ENCODE data around the gene DAAM2. TPM values are rescaled to one million over a fixed set of nuclear protein-coding genes. Genes with fewer than 3 reads are reported as not detected.

Gene DAAM2
- total RNA-seq, 4 donors from 2014 or later: 36.5 to 154 (median 54.1) TPM

GRCh38 chr6:39923861-39924260 lies 131.7 kb downstream of the DAAM2 start:
- ATAC-seq (ENCODE audit: low FRiP score) (no peak), DNase-seq (ENCODE audit: low spot score) (no peak)
- TF ChIP-seq CTCF (IDR thresholded peaks at IDR 0.05): no peak

- no peak for ATAC-seq (ENCODE audit: low FRiP score)
- no peak for TF ChIP-seq CTCF (IDR thresholded peaks at IDR 0.05)
These were observed 132.1 kb downstream of the DAAM2 start for GRCh38 chr6:39924283-39924682.

GRCh38 chr6:39925191-39925930 lies 133.2 kb downstream of the DAAM2 start:
- no peak for ATAC-seq (ENCODE audit: low FRiP score)
- DNase-seq (ENCODE audit: low spot score): no peak
- TF ChIP-seq CTCF (IDR thresholded peaks at IDR 0.05): no peak

More at GRCh38 chr6:39924283-39924682, 132.1 kb downstream of the DAAM2 start:
- DNase-seq (ENCODE audit: low spot score): no peak

GRCh38 chr6:39925931-39926290 lies 133.7 kb downstream of the DAAM2 start:
- TF ChIP-seq CTCF (IDR thresholded peaks at IDR 0.05): no peak
- DNase-seq (ENCODE audit: low spot score): no peak
- ATAC-seq (ENCODE audit: low FRiP score): no peak

- DNase-seq (ENCODE audit: low spot score) (no peak), ATAC-seq (ENCODE audit: low FRiP score) (no peak)
- TF ChIP-seq CTCF (IDR thresholded peaks at IDR 0.05): no peak
These were observed 134.5 kb downstream of the DAAM2 start for GRCh38 chr6:39926668-39927067.

GRCh38 chr6:39927159-39927558 lies 135.0 kb downstream of the DAAM2 start:
- TF ChIP-seq CTCF (IDR thresholded peaks at IDR 0.05): no peak
- ATAC-seq (ENCODE audit: low FRiP score): no peak
- DNase-seq (ENCODE audit: low spot score): no peak

GRCh38 chr6:39929039-39929732 lies 137.0 kb downstream of the DAAM2 start:
- DNase-seq (ENCODE audit: low spot score): no peak
- no peak for ATAC-seq (ENCODE audit: low FRiP score)
- no peak for TF ChIP-seq CTCF (IDR thresholded peaks at IDR 0.05)

Data from omental fat pad (tissue), 4 donors.